Ovary (tissue), 3 donors: ENCODE measurements around the gene TCEA2.

Source experiments
- EP300 ChIP-seq: sonication (generic); formaldehyde crosslinking; IDR thresholded peaks from one replicate; pipeline ENCODE4 v1.6.1; 2017; ENCODE audit warnings: antibody characterized with exemption
- POLR2A ChIP-seq: fragments of 450-650 bp; IDR thresholded peaks from one replicate; pipeline ENCODE4 v1.6.1; 2017; ENCODE audit warnings: antibody characterized with exemption, mild to moderate bottlenecking, moderate library complexity
- TF ChIP-seq, protein P1 (sequence below), 3 donors: fragments of 450-650 bp in 2 of 3; fragments of 200-600 bp in 1 of 3; IDR thresholded peaks; one replicate each; pipeline versions ENCODE4 v1.5.1 to v1.8.0; 2016 to 2022; ENCODE audit warnings: antibody characterized with exemption in 3 of 3, mild to moderate bottlenecking in 1 of 3
- donor health status: DM: no; HTN: no; CAD: no.

DNA sequence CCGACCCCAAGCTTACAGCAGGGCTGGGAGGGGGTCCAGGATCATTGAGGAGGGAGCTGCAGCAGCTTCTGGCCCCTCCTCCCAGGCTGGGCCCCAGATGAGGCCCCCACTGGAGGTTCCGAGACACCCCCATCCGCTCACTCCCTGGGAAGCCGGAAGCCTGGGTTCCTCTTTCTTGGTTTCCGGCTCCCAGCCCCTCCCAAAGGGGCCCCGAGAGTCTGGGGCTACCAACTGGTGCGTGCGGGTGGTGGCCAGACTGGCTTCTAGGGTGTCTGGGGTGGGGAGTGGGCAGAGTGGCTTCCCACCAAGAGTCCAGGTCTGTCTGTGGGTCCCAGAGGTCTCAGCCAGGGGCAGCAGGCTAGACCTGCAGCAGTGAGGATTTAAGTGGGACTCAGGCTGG, 14.1 kb downstream of the TCEA2 start:
- TF ChIP-seq, protein P1, sequence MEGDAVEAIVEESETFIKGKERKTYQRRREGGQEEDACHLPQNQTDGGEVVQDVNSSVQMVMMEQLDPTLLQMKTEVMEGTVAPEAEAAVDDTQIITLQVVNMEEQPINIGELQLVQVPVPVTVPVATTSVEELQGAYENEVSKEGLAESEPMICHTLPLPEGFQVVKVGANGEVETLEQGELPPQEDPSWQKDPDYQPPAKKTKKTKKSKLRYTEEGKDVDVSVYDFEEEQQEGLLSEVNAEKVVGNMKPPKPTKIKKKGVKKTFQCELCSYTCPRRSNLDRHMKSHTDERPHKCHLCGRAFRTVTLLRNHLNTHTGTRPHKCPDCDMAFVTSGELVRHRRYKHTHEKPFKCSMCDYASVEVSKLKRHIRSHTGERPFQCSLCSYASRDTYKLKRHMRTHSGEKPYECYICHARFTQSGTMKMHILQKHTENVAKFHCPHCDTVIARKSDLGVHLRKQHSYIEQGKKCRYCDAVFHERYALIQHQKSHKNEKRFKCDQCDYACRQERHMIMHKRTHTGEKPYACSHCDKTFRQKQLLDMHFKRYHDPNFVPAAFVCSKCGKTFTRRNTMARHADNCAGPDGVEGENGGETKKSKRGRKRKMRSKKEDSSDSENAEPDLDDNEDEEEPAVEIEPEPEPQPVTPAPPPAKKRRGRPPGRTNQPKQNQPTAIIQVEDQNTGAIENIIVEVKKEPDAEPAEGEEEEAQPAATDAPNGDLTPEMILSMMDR (IDR thresholded peaks at IDR 0.05), result no peak
- TF ChIP-seq POLR2A (no peak), EP300 (no peak)
